Cardiac muscle cell (in vitro differentiated cells and primary cell): ENCODE measurements around the gene ERFL. TPM values are rescaled to one million over a fixed set of nuclear protein-coding genes. Genes with fewer than 3 reads are reported as not detected.

ENCODE experiments used
- DNase-seq, 2 donors: peaks; one replicate each; pipeline versions ENCODE4 v3.0.0 to v3.0.0-alpha.2; 2010 to 2017; ENCODE audit warnings: low read depth in 1 of 2, low spot score in 1 of 2
- H3K27ac ChIP-seq: fragments of 200-600 bp; sonication (generic); 2 replicates; pipeline ENCODE4 v1.5.1; 2016
- H3K27me3 ChIP-seq: fragments of 200-600 bp; sonication (generic); 2 replicates; pipeline ENCODE4 v1.6.0; 2016; ENCODE audit warnings: control low read depth
- H3K36me3 ChIP-seq: fragments of 200-600 bp; sonication (generic); 2 replicates; pipeline ENCODE4 v1.5.1; 2016; ENCODE audit warnings: control low read depth
- H3K4me1 ChIP-seq: fragments of 200-600 bp; sonication (generic); 2 replicates; pipeline ENCODE4 v1.8.1; 2017; ENCODE audit warnings: low read depth, mild to moderate bottlenecking, mixed run types
- H3K4me3 ChIP-seq: fragments of 200-600 bp; sonication (generic); 2 replicates; pipeline ENCODE4 v1.5.1; 2016; ENCODE audit warnings: mild to moderate bottlenecking
- H3K9me3 ChIP-seq: fragments of 200-600 bp; sonication (generic); 2 replicates; pipeline ENCODE4 v1.5.1; 2017; ENCODE audit warnings: low read depth, mild to moderate bottlenecking, control low read depth
- CTCF ChIP-seq: IDR thresholded peaks from 2 replicates; pipeline ENCODE4 v1.5.1; 2012; ENCODE audit warnings: low read depth, mild to moderate bottlenecking, low read length
- polyA plus RNA-seq: library from polyadenylated mRNA; unstranded; fragments of >200 nt; fragmentation: Nextera tagmentation; extraction: Ambion mirVana; gene quantifications from 2 replicates; pipeline ENCODE4 v1.2.1, GENCODE V29; 2016
- total RNA-seq: library from RNA; depleted of rRNA; stranded (reverse); fragments of >200 nt; gene quantifications from 2 replicates; pipeline ENCODE4 v1.2.3, GENCODE V29; 2016

ERFL gene
- total and polyA plus RNA-seq, 2 experiments from 2014 or later = 0.06 to 1.0 TPM

GRCh38 chr19:41920882-41921576 is 7.2 kb downstream of the ERFL start:
- Histone ChIP-seq H3K9me3 (no peaks in the 10 kb centered on the region), H3K36me3 (no peaks in the 10 kb centered on the region), H3K27ac (no peak overlapping the region), H3K27me3 (peaks cover 98% of the 10 kb centered on the region), H3K4me3 (no peak overlapping the region), H3K4me1 (no peaks in the 10 kb centered on the region)
- DNase-seq = no peak
- no peak for TF ChIP-seq CTCF

- Histone ChIP-seq H3K27ac (no peak overlapping the region), H3K27me3 (peaks cover 98% of the 10 kb centered on the region), H3K4me1 (no peaks in the 10 kb centered on the region), H3K9me3 (no peaks in the 10 kb centered on the region), H3K4me3 (no peak overlapping the region), H3K36me3 (no peaks in the 10 kb centered on the region)
- no peak for TF ChIP-seq CTCF
- no peak for DNase-seq
These were observed 8.1 kb downstream of the ERFL start for GRCh38 chr19:41919948-41920712.

GRCh38 chr19:41918653-41919244 is 9.5 kb downstream of the ERFL start:
- no peak for TF ChIP-seq CTCF
- peaks cover 98% of the 10 kb centered on the region for H3K27me3 ChIP-seq
- no peaks in the 10 kb centered on the region for H3K9me3 ChIP-seq
- no peaks in the 10 kb centered on the region for H3K36me3 ChIP-seq
- DNase-seq = no peak
- no peaks in the 10 kb centered on the region for H3K4me1 ChIP-seq
- H3K4me3 ChIP-seq = no peak overlapping the region
- no peak overlapping the region for H3K27ac ChIP-seq

- no peak overlapping the region for H3K27ac ChIP-seq
- no peaks in the 10 kb centered on the region for H3K9me3 ChIP-seq
- no peaks in the 10 kb centered on the region for H3K4me1 ChIP-seq
- DNase-seq = no peak
- no peak overlapping the region for H3K4me3 ChIP-seq
- H3K36me3 ChIP-seq = no peaks in the 10 kb centered on the region
- peaks cover 100% of the 10 kb centered on the region for H3K27me3 ChIP-seq
- TF ChIP-seq CTCF = no peak
These were observed 10.2 kb downstream of the ERFL start for GRCh38 chr19:41918095-41918494.

- TF ChIP-seq CTCF = no peak
- Histone ChIP-seq H3K27ac (no peak overlapping the region), H3K27me3 (peaks cover 100% of the 10 kb centered on the region), H3K9me3 (no peaks in the 10 kb centered on the region), H3K4me3 (no peak overlapping the region), H3K4me1 (no peaks in the 10 kb centered on the region), H3K36me3 (no peaks in the 10 kb centered on the region)
- DNase-seq = no peak
These were observed 10.6 kb downstream of the ERFL start for GRCh38 chr19:41917676-41918075.
